Adipocyte (in vitro differentiated cells): ENCODE measurements around the gene SHC3.

Experiments
- DNase-seq: peaks from one replicate; pipeline ENCODE4 v3.0.0-alpha.2; 2015; ENCODE audit warnings: low read depth
- H3K27me3 ChIP-seq: replicated peaks from 2 replicates; pipeline ENCODE4 v1.7.0; 2013; ENCODE audit warnings: mild to moderate bottlenecking, low read length, moderate library complexity; ENCODE audit not compliant: control insufficient read depth, insufficient read depth
- H3K36me3 ChIP-seq: 2 replicates; pipeline ENCODE4 v1.7.0; 2013; ENCODE audit warnings: low read length, mild to moderate bottlenecking, moderate library complexity; ENCODE audit not compliant: control insufficient read depth, insufficient read depth, severe bottlenecking
- H3K4me1 ChIP-seq: 2 replicates; pipeline ENCODE4 v1.7.0; 2013; ENCODE audit warnings: mild to moderate bottlenecking, low read length, moderate library complexity; ENCODE audit not compliant: control insufficient read depth, insufficient read depth
- H3K4me3 ChIP-seq: 2 replicates; pipeline ENCODE4 v1.7.0; 2013; ENCODE audit warnings: mild to moderate bottlenecking, low read length, moderate library complexity
- H3K9ac ChIP-seq: 2 replicates; pipeline ENCODE4 v1.7.0; 2013; ENCODE audit warnings: mild to moderate bottlenecking, low read length, moderate library complexity
- H3K9me3 ChIP-seq: 2 replicates; pipeline ENCODE4 v1.7.0; 2013; ENCODE audit warnings: mild to moderate bottlenecking, low read length, moderate library complexity; ENCODE audit not compliant: control insufficient read depth

SHC3 gene

DNA sequence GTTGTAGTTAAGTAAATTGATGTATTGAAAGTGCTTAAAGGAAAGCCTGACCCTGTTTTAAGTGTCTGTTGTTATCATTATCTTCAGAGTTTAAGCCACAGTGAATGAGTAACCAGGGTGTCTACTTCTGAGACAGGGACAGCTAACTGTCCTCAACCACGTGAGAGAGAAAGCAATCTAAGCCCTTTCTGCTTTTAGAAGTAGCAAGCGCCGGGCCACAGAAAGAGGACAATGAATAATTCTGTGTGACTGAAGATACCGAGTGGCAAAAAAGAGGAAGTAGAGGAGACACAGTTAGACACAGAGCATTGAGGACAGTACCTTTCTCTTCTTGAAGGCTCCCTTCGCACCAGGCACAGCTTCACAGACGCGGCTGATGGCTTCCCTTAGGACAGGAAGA is 101.1 kb downstream of the SHC3 start:
- no peak overlapping the region for H3K9ac ChIP-seq
- H3K4me1 ChIP-seq: peaks cover 19% of the 10 kb centered on the region
- H3K4me3 ChIP-seq: no peak overlapping the region
- no peaks in the 10 kb centered on the region for H3K9me3 ChIP-seq
- no peaks in the 10 kb centered on the region for H3K27me3 ChIP-seq
- no peak for DNase-seq
- H3K36me3 ChIP-seq: no peaks in the 10 kb centered on the region

DNA sequence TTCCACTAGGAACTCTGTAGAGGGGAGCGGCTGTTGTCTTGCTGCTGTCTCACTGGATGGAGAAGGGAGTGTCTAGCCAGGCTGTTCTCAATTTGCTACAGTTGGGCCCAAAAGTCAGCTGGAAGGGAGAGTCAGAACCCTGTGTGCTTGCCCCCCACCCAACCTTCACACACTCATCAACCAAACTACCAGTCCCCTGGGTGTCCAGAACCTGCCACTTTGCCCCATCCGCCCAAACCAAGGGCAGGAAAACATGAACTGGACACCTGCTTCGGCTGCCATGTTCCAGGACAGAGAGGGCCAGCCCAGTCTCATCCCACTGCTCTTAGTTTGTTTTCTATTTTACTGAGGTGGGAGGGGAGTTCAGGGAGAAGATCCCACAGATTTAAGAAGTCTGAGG is 105.2 kb downstream of the SHC3 start:
- H3K9ac ChIP-seq: no peak overlapping the region
- H3K4me3 ChIP-seq: no peak overlapping the region
- H3K9me3 ChIP-seq: no peaks in the 10 kb centered on the region
- H3K4me1 ChIP-seq: peaks cover 1% of the 10 kb centered on the region
- H3K36me3 ChIP-seq: no peaks in the 10 kb centered on the region
- H3K27me3 ChIP-seq: no peaks in the 10 kb centered on the region
- no peak for DNase-seq

DNA sequence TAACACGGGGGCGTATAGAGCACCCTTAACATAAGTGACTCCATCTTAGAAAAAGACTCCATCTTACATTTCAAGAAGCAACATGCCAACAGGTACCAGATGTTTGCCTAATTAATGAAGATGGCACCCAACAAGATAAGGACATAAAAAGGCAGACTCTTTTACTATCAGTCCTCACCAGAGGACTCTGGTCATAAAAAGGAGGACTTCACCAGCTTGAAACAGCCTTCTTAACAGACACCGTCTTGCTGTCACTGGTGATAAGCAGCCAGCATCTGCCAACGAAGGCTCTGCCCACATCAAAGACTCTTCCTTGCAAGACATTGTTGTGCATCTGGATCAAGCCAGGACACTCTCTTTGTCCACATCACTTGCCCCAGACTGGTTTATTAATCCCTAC is 107.0 kb downstream of the SHC3 start:
- no peaks in the 10 kb centered on the region for H3K36me3 ChIP-seq
- H3K9ac ChIP-seq: no peak overlapping the region
- H3K4me3 ChIP-seq: no peak overlapping the region
- H3K4me1 ChIP-seq: no peaks in the 10 kb centered on the region
- no peak for DNase-seq
- no peaks in the 10 kb centered on the region for H3K9me3 ChIP-seq
- no peaks in the 10 kb centered on the region for H3K27me3 ChIP-seq

DNA sequence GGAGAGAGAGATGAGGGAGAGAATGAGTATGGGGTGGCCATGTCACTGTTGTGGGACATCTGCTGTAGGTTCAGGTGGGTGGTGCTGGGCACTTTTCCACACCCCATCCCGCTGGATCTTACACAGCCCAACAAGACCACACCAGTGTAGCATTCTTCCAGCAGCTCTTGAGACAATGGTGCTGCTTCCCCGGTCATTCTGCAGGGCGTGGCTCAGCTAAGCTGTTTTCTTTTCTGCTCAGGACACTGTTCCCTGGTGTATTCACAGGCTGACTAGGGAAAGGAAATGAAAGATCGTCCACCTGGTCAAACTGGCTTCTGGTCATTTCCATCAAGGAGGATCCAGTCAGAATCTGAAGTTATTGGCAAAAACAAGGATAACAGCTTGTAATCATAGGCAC is 111.8 kb downstream of the SHC3 start:
- Histone ChIP-seq H3K27me3 (no peaks in the 10 kb centered on the region), H3K9ac (no peak overlapping the region), H3K4me3 (no peak overlapping the region), H3K9me3 (no peaks in the 10 kb centered on the region), H3K36me3 (no peaks in the 10 kb centered on the region), H3K4me1 (no peaks in the 10 kb centered on the region)
- no peak for DNase-seq

DNA sequence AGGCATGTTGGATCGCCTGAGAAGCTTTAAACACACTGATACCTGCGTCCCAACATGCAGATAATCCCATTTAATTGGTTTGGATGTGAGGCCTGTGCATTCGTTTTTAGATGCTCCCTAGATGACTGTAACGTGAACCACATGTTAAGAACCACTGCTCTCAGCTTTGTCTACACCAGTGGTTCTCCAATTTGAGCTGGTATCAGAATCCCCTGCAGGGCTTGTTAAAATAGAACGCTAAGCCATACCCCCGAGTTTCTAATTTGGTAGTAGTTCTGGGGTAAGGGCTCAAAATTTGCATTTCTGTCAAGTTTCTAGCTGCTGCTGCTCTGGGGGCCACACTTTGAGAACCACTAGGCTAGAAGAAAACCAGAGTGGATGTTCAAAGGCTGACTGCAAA is 112.7 kb downstream of the SHC3 start:
- Histone ChIP-seq H3K4me1 (no peaks in the 10 kb centered on the region), H3K36me3 (no peaks in the 10 kb centered on the region)

DNA sequence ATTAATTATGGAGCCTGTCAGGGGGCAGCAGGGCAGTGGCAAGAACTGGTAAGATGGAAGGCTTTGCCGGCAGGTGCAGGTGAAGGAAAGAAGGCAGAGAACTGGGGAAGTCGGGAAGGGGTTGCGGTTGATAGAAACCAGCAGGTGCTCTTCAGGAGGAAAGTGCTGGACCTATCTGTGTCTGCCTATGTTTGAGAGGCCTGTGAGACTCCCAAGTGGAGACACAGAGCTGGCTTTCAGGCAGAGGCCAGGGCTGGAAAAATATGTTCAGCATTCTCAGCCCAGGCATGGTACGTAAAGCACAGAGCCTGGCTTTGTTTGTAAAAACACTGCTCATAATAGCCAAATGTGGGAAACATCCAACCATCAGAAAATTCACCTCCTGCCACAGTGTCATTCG is 117.8 kb downstream of the SHC3 start:
- no peak overlapping the region for H3K9ac ChIP-seq
- no peak for DNase-seq
- no peaks in the 10 kb centered on the region for H3K27me3 ChIP-seq
- H3K4me1 ChIP-seq: no peaks in the 10 kb centered on the region
- no peaks in the 10 kb centered on the region for H3K9me3 ChIP-seq
- H3K36me3 ChIP-seq: no peaks in the 10 kb centered on the region
- no peak overlapping the region for H3K4me3 ChIP-seq

More for the DNA sequence above, 112.7 kb downstream of the SHC3 start:
- H3K9ac ChIP-seq: no peak overlapping the region
- H3K27me3 ChIP-seq: no peaks in the 10 kb centered on the region
- no peak overlapping the region for H3K4me3 ChIP-seq
- no peak for DNase-seq
- no peaks in the 10 kb centered on the region for H3K9me3 ChIP-seq

DNA sequence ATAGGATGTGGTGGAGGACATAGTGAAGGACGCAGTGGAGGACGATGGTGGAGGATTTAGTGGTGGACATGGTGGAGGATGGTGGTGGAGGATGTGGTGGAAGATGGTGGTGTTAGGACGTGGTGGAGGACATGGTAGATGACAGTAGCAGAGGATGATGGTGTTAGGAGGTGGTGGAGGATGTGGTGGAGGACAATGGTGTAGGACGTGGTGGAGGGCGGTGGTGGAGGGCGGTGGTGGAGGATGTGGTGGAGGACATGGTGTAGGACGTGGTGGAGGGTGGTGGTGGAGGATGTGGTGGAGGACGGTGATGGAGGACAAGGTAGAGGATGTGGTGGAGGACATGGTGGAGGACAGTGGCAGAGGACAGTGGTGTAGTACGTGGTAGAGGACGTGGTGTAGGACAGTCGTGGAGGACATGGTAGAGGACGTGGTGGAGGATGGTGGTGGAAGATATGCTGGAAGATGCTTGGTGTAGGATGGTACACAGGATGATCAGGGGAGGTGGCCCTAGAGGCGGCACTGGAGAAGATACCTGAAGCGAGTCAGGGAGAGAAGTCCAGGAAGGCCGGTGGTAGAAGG is 118.6 kb downstream of the SHC3 start:
- Histone ChIP-seq H3K9ac (no peak overlapping the region), H3K4me3 (no peak overlapping the region), H3K27me3 (no peaks in the 10 kb centered on the region), H3K4me1 (no peaks in the 10 kb centered on the region), H3K9me3 (no peaks in the 10 kb centered on the region), H3K36me3 (no peaks in the 10 kb centered on the region)
- no peak for DNase-seq

DNA sequence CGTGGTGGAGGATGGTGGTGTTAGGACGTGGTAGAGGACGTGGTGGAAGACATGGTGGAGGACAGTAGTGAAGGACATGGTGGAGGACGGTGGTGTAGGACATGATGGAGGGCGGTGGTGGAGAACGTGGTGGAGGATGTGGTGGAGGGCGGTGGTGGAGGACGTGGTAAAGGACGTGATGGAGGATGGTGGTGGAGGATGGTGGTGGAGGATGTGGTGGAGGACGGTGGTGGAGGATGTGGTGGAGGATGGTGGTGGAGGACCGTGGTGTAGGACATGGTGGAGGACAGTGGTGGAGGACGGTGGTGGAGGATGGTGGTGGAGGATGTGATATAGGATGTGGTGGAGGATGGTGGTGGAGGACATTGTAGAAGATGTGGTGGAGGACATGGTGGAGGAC is 119.7 kb downstream of the SHC3 start:
- no peak for DNase-seq
- H3K36me3 ChIP-seq: no peaks in the 10 kb centered on the region
- no peak overlapping the region for H3K4me3 ChIP-seq
- H3K9ac ChIP-seq: no peak overlapping the region
- H3K27me3 ChIP-seq: no peaks in the 10 kb centered on the region
- H3K4me1 ChIP-seq: no peaks in the 10 kb centered on the region
- no peaks in the 10 kb centered on the region for H3K9me3 ChIP-seq

DNA sequence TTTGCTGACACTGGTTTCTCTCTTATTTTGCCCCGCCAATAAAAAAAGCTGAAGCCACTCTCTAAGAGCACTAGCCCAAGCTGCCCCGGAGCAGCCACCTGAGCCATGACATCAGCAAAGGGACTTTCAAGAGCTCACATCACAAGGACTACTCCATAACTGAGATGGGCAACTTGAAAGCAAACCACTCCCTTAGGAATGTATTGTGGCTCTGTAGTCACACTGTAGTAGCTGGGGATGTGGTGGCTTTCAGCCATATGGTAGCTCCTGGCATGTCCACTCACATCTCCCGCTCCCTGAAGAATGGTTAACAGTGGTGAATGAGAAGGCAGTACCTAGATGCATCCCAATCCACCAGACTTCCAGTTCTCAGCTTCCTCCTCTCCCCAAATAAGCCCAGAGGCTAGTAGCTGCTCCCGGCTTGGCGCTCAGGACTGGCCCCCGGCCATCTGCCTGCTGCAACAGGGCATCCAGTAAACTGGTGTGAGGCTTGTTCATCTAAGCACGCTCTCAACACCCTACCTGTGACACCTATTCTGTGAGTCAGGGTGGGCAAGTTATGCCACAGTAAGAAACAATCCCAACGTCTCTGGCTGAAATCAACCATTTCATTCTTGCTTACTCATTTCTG is 123.6 kb downstream of the SHC3 start:
- no peak overlapping the region for H3K9ac ChIP-seq
- no peaks in the 10 kb centered on the region for H3K27me3 ChIP-seq
- H3K9me3 ChIP-seq: no peaks in the 10 kb centered on the region
- no peak overlapping the region for H3K4me3 ChIP-seq
- no peak for DNase-seq
- no peaks in the 10 kb centered on the region for H3K36me3 ChIP-seq
- no peaks in the 10 kb centered on the region for H3K4me1 ChIP-seq

DNA sequence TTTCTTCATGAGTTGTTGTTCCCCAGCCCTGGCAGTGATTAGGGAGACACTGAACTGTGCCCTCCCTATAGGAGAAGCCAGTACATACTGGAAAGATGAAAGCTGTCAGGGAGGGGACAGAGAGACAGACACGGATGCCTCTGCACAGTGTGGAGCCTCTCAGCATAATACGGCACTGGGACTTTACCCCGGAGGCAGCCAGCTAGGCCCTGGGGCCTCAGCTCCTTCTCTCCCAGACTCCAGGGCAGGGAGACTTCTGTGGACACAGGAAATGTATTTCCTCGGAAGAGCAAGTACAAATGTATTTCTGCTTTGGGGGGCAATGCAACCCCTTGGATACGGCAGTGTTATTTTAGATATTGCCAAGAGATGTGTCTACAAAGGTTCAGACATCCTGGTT is 125.3 kb downstream of the SHC3 start:
- no peak for DNase-seq
- Histone ChIP-seq H3K9ac (no peak overlapping the region), H3K36me3 (no peaks in the 10 kb centered on the region), H3K27me3 (no peaks in the 10 kb centered on the region), H3K4me1 (no peaks in the 10 kb centered on the region), H3K4me3 (no peak overlapping the region), H3K9me3 (no peaks in the 10 kb centered on the region)

DNA sequence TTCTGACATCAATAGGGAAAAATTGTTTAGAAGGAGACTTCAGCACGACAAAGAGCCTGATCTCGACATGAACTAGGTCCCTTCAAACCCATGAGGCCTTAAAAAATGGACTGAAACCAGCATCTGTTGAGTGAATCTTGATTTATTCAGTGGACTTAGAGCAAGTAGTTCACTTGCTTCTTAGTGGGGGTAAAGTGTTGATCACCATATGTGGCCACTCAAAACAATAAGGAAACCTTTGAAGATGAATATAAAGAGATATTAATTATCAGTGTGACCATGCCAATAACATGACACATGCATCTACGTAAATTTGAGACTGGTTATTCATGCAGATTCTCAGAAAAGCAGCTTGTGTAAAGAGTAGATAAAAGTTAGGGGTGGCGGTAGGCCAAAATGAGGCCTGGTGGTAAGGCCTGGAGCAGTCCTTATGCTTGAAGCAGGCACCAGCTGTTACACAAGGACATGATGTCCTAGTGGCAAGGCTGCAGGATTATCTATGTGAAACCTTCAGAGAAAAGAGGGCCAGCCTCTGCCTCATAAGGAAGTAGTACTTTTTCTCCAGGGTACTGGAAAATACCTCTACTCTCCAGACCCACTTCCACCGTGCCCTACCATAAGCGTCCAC is 126.0 kb downstream of the SHC3 start:
- Histone ChIP-seq H3K9ac (no peak overlapping the region), H3K4me3 (no peak overlapping the region), H3K9me3 (no peaks in the 10 kb centered on the region), H3K36me3 (no peaks in the 10 kb centered on the region), H3K4me1 (no peaks in the 10 kb centered on the region), H3K27me3 (no peaks in the 10 kb centered on the region)
- no peak for DNase-seq
